ENCODE results near the gene C11orf87. TPM values are rescaled to one million over a fixed set of nuclear protein-coding genes. Genes with fewer than 3 reads are reported as not detected.

Gene C11orf87
- polyA plus RNA-seq (2011; rRNA removed) (0.14 and 0.19 TPM in 2 replicates), polyA minus RNA-seq (2011; rRNA and poly(A)+ RNA removed) (0.04 and 0.05 TPM in 2 replicates)

DNA sequence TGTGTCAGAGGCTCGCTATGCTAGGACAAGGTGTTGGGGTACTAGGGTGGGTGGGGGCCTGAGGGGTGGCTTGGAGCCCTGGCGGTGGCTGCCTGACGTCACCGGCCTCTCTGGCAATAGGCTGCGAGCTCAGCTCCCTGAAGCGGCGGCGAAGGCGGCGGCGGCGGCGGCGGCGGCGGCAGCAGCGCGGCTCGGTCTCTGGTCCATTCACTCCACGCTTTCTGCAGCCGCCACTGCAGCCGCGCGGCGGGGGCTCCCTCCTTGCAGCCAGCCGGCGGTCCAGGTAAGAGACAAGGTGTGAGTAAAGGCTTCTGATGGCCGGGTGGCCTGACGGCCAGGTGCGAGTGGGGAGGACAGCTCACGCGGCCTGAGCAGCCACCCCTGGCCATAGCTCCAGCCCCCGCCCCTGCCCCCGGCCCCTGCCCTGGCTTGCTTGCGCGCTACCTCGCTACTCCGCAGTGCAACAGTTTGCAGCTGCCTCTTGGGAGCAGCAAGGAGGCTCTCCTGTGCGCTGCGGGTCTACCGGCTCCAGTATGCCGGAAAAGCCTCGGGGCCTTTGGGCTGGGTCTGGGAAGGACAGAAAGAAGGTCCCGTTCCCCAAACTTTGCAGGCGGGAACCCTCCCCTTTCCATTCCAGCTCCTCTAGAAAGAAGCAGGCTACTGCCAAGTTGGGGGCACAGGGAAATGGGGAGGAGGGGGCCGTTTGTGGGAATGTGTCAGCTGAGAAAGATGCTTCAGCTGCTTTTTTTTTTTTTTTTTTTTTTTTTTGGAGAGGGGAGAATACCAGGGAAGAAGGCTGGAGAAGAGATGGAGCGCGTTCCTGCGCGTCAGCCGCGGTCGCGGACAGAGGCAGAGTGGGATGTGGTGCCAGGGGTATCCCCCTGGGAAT, at the start of gene C11orf87:
Gene C11orf87, plus strand, starts transcription at position 210 of the 889 bp plus-strand sequence. CDS start 1,444 bp downstream, outside the sequence.
- no peak within 1 kb of the TSS for H3K27ac ChIP-seq (ENCODE audit: low read depth, low read length)
- peak within 1 kb of the TSS; percentile 50 for H3K4me3 ChIP-seq (ENCODE audit: low read depth, low read length)
- DNase-seq (ENCODE audit: low read depth, low spot score), result no peak
- TF ChIP-seq, protein P1, sequence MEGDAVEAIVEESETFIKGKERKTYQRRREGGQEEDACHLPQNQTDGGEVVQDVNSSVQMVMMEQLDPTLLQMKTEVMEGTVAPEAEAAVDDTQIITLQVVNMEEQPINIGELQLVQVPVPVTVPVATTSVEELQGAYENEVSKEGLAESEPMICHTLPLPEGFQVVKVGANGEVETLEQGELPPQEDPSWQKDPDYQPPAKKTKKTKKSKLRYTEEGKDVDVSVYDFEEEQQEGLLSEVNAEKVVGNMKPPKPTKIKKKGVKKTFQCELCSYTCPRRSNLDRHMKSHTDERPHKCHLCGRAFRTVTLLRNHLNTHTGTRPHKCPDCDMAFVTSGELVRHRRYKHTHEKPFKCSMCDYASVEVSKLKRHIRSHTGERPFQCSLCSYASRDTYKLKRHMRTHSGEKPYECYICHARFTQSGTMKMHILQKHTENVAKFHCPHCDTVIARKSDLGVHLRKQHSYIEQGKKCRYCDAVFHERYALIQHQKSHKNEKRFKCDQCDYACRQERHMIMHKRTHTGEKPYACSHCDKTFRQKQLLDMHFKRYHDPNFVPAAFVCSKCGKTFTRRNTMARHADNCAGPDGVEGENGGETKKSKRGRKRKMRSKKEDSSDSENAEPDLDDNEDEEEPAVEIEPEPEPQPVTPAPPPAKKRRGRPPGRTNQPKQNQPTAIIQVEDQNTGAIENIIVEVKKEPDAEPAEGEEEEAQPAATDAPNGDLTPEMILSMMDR (IDR thresholded peaks at IDR 0.05; ENCODE audit: low read depth, low read length), result no peak
- H3K9me3 ChIP-seq (ENCODE audit: control insufficient read depth, insufficient read depth, low read length), result peaks cover 7% of the 10 kb centered on the region; the same call in 1 of the 2 replicates
- H3K27me3 ChIP-seq (ENCODE audit: control insufficient read depth, insufficient read depth, low read length), result peaks cover 29% of the 10 kb centered on the region
- ChIA-PET POLR2A (interaction anchor here (0.7 kb wide), 1 partner anchor 518 kb away, joined by 8 read pairs; no protein-coding TSS in a partner anchor), CTCF (interaction anchor here (0.7 kb wide), 1 partner anchor 423 kb away, joined by 4 read pairs; no protein-coding TSS in a partner anchor)

DNA sequence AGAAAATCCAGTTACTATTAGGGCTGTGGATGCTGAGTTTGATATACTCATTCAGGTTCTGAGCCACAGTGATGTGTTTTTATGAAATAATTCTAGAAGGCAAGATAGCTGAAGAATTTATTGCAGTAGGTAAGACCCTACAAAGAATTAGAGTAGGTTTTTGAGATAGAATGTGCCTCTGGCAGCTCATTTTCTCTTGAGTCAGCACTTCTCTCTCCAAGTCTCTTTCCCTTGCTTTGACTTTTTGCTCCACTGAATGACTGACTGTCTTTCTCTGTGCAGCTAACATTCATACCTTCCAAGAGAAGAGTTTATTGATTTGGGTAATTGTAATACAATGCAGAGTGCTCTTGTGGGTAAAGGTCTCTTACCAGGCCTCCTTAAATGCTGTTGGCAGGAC, 48.0 kb upstream of the C11orf87 start:
- TF ChIP-seq, protein P1 (IDR thresholded peaks at IDR 0.05; ENCODE audit: low read depth, low read length), result no peak
- Histone ChIP-seq H3K27ac (ENCODE audit: low read depth, low read length) (no peak overlapping the region), H3K27me3 (ENCODE audit: control insufficient read depth, insufficient read depth, low read length) (peaks cover 2% of the 10 kb centered on the region), H3K4me3 (ENCODE audit: low read depth, low read length) (no peak overlapping the region), H3K9me3 (ENCODE audit: control insufficient read depth, insufficient read depth, low read length) (no peaks in the 10 kb centered on the region)
- CTCF ChIA-PET, result no interaction called here
- no peak for DNase-seq (ENCODE audit: low read depth, low spot score)
- POLR2A ChIA-PET, result no interaction called here

DNA sequence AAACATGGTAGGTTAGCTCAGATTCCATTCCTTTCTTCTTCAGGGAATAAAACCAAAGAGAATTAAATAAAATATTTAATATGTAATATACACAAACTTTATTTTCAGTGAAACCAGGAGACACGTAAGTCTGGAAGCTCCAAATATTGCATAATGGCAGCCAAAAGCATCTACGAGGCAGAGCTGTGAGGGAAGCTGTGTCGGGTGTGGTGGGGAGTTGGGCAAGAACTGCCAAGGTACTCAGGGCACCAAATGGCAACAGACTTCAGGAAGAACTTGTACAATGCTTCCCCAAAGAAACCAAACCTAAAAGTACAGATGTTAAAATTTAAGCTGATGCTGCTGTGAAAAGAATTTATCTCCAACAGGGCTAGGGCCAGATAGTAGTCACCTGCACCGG, 47.5 kb upstream of the C11orf87 start:
- H3K27me3 ChIP-seq (ENCODE audit: control insufficient read depth, insufficient read depth, low read length), result peaks cover 2% of the 10 kb centered on the region
- H3K9me3 ChIP-seq (ENCODE audit: control insufficient read depth, insufficient read depth, low read length), result no peaks in the 10 kb centered on the region
- TF ChIP-seq, protein P1 (IDR thresholded peaks at IDR 0.05; ENCODE audit: low read depth, low read length), result no peak
- DNase-seq (ENCODE audit: low read depth, low spot score), result no peak
- H3K4me3 ChIP-seq (ENCODE audit: low read depth, low read length), result no peak overlapping the region
- ChIA-PET POLR2A (no interaction called here), CTCF (no interaction called here)
- H3K27ac ChIP-seq (ENCODE audit: low read depth, low read length), result no peak overlapping the region

DNA sequence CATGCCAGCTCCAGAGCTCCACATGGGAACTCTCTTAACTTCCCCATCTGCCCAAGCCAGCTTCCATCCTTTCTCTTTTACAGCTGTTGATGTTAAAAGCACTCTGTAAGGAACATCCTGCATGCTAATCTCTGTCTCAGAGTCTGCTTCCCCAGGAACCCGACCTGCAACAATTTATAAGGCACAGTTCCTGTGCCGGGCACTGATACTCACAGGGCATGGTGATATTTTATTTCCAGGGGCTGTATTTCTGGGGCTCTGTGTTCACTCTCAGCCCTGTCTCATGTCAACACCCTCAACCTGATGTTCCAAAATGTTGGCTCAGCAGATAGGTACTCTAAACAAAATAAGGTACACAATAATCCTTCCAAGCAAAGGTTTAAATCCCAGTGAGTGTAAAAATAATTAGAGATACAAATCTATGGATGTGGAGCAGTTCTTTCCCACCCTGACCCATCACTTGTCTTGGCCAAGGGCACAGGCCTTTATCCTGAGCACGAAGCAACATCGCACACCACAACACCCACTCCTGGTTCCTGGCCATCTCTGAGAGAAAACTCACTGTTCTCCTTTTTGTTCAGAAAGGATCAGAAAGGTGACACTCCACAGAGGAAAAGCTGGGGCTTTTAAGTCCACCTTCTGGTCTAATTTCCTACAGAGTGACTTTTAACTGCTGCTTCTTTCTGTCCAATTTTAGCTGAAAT, 44.8 kb upstream of the C11orf87 start:
- Histone ChIP-seq H3K27ac (ENCODE audit: low read depth, low read length) (no peak overlapping the region), H3K9me3 (ENCODE audit: control insufficient read depth, insufficient read depth, low read length) (no peaks in the 10 kb centered on the region), H3K27me3 (ENCODE audit: control insufficient read depth, insufficient read depth, low read length) (peaks cover 2% of the 10 kb centered on the region), H3K4me3 (ENCODE audit: low read depth, low read length) (no peak overlapping the region)
- ChIA-PET CTCF (no interaction called here), POLR2A (no interaction called here)
- DNase-seq (ENCODE audit: low read depth, low spot score), result no peak
- TF ChIP-seq, protein P1 (IDR thresholded peaks at IDR 0.05; ENCODE audit: low read depth, low read length), result no peak

Data from AG04450 (cell line).